K562 (cell line): Measurements from ENCODE around the gene DEPP1. TPM values are rescaled to one million over a fixed set of nuclear protein-coding genes. Genes with fewer than 3 reads are reported as not detected.

Source experiments
- CXXC5 ChIP-seq: fragments of 250-450 bp; sonication (Bioruptor Pico); IDR thresholded peaks from 2 replicates; pipeline ENCODE4 v1.8.0; 2022; ENCODE audit warnings: inconsistent platforms, mild to moderate bottlenecking, moderate library complexity
- EWSR1 ChIP-seq: fragments of 450-650 bp; IDR thresholded peaks from 2 replicates; pipeline ENCODE4 v1.6.1; 2018; ENCODE audit warnings: borderline replicate concordance, mild to moderate bottlenecking, low read depth, moderate library complexity; ENCODE audit not compliant: partially characterized antibody
- HNRNPL ChIP-seq: fragments of 200-400 bp; formaldehyde crosslinking; IDR thresholded peaks from 2 replicates; pipeline ENCODE4 v1.6.1; 2017; ENCODE audit warnings: low read depth, mild to moderate bottlenecking, low read length
- MAZ ChIP-seq, 2 experiments: fragments of 450-650 bp in 1 of 2; sonication (generic) in 1 of 2; formaldehyde crosslinking; IDR thresholded peaks in 1 of 2; conservative IDR thresholded peaks in 1 of 2; 2 replicates each; pipeline versions ENCODE4 v1.4.0 to v1.5.0; 2020; ENCODE audit warnings: mild to moderate bottlenecking in 1 of 2, missing genetic modification reagents in 1 of 2
- MECOM ChIP-seq: fragments of 250-450 bp; sonication (Bioruptor Pico); IDR thresholded peaks from 2 replicates; pipeline ENCODE4 v1.8.0; 2022; ENCODE audit warnings: inconsistent platforms
- NEUROD1 ChIP-seq: fragments of 150-350 bp; IDR thresholded peaks from 2 replicates; pipeline ENCODE4 v1.6.1; 2014; ENCODE audit warnings: borderline replicate concordance, low read length, low read depth; ENCODE audit not compliant: partially characterized antibody
- OTX1 ChIP-seq: fragments of 450-650 bp; formaldehyde crosslinking; IDR thresholded peaks from 2 replicates; pipeline ENCODE4 v1.4.0; 2022; ENCODE audit warnings: mild to moderate bottlenecking
- PHTF2 ChIP-seq: fragments of 250-450 bp; sonication (Bioruptor Pico); IDR thresholded peaks from 2 replicates; pipeline ENCODE4 v1.5.0; 2021; ENCODE audit warnings: mild to moderate bottlenecking
- RCOR1 ChIP-seq, 2 experiments: IDR thresholded peaks; 2 replicates each; pipeline ENCODE4 v1.6.1; 2012; ENCODE audit warnings: low read depth in 2 of 2, low read length in 2 of 2, borderline replicate concordance in 1 of 2, improper control_type of control experiment in 1 of 2
- SMAD2 ChIP-seq: fragments of 150-350 bp; IDR thresholded peaks from 2 replicates; pipeline ENCODE4 v1.6.1; 2014; ENCODE audit warnings: low read depth, mild to moderate bottlenecking, low read length
- SPI1 ChIP-seq: IDR thresholded peaks from 2 replicates; pipeline ENCODE4 v1.6.1; 2011; ENCODE audit warnings: low read depth, low read length, control low read depth, borderline replicate concordance
- TAF1 ChIP-seq: IDR thresholded peaks from 2 replicates; pipeline ENCODE4 v1.6.1; 2011; ENCODE audit warnings: mild to moderate bottlenecking, low read length, moderate library complexity; ENCODE audit not compliant: insufficient read depth, control insufficient read depth, severe bottlenecking; ENCODE audit errors: extremely low read depth
- TSC22D4 ChIP-seq: fragments of 450-650 bp; IDR thresholded peaks from 2 replicates; pipeline ENCODE4 v1.6.1; 2016; ENCODE audit warnings: missing genetic modification characterization, missing biosample characterization, control low read depth
- ZNF232 ChIP-seq: sonication (generic); formaldehyde crosslinking; IDR thresholded peaks from 2 replicates; pipeline ENCODE4 v1.8.0; 2022; ENCODE audit warnings: mild to moderate bottlenecking, missing genetic modification reagents
- ZNF436 ChIP-seq: fragments of 250-450, 450-650 bp; sonication (Bioruptor Pico); formaldehyde crosslinking; IDR thresholded peaks from 2 replicates; pipeline ENCODE4 v1.7.0; 2020; ENCODE audit warnings: mild to moderate bottlenecking
- ZNF668 ChIP-seq: fragments of 250-450 bp; sonication (Bioruptor Pico); IDR thresholded peaks from 2 replicates; pipeline ENCODE4 v1.8.0; 2022; ENCODE audit warnings: mild to moderate bottlenecking, inconsistent platforms
- ZNF830 ChIP-seq: fragments of 250-450 bp; sonication (Bioruptor Pico); IDR thresholded peaks from 2 replicates; pipeline ENCODE4 v1.5.0; 2021; ENCODE audit warnings: mild to moderate bottlenecking
- polyA plus RNA-seq, 8 experiments: library from polyadenylated mRNA; depleted of rRNA in 4 of 8; stranded (reverse) in 5 of 8; unstranded in 3 of 8; fragments of >200 nt; fragmentation: Nextera tagmentation in 2 of 8; fragmentation: Illumina TruSeq in 1 of 8; extraction: Ambion mirVana in 2 of 8; extraction: Trizol in 1 of 8; gene quantifications; 2 replicates each; pipeline versions ENCODE4 v1.2.1 to v1.2.3, GENCODE V29; 2011 to 2014; ENCODE audit warnings: inconsistent platforms in 1 of 8, missing spikeins in 1 of 8
- total RNA-seq, 7 experiments: library from RNA; depleted of rRNA in 6 of 7; stranded (reverse); fragments of >200 nt in 6 of 7; fragmentation: Illumina TruSeq in 2 of 7; extraction: Trizol in 2 of 7; gene quantifications; 2 replicates each; pipeline versions ENCODE4 v1.2.1 to v1.2.3, GENCODE V29; 2011 to 2021; ENCODE audit warnings: low replicate concordance in 1 of 7
- TF ChIP-seq, protein P1 (sequence below): fragments of 450-650 bp; IDR thresholded peaks from one replicate; pipeline ENCODE4 v1.6.1; 2018; ENCODE audit warnings: mild to moderate bottlenecking, moderate library complexity; ENCODE audit not compliant: partially characterized antibody
- TF ChIP-seq, protein P2 (sequence below): fragments of 250-450 bp; sonication (Bioruptor Pico); IDR thresholded peaks from 2 replicates; pipeline ENCODE4 v1.4.0; 2020
- TF ChIP-seq, protein P3 (sequence below): fragments of 450-650 bp; formaldehyde crosslinking; conservative IDR thresholded peaks from 2 replicates; pipeline ENCODE4 v1.4.0; 2022; ENCODE audit warnings: mild to moderate bottlenecking, missing genetic modification characterization
- TF ChIP-seq, protein P4 (sequence below): fragments of 250-450 bp; sonication (Bioruptor Pico); IDR thresholded peaks from 2 replicates; pipeline ENCODE4 v1.4.0; 2020; ENCODE audit warnings: borderline replicate concordance

Gene DEPP1
- total and polyA plus RNA-seq, 9 of the 15 experiments (the other 6 are each of a cell fraction or from before 2014, with no cell fraction given): 0.04 to 0.54 (median 0.20) TPM; not detected in 1

DNA sequence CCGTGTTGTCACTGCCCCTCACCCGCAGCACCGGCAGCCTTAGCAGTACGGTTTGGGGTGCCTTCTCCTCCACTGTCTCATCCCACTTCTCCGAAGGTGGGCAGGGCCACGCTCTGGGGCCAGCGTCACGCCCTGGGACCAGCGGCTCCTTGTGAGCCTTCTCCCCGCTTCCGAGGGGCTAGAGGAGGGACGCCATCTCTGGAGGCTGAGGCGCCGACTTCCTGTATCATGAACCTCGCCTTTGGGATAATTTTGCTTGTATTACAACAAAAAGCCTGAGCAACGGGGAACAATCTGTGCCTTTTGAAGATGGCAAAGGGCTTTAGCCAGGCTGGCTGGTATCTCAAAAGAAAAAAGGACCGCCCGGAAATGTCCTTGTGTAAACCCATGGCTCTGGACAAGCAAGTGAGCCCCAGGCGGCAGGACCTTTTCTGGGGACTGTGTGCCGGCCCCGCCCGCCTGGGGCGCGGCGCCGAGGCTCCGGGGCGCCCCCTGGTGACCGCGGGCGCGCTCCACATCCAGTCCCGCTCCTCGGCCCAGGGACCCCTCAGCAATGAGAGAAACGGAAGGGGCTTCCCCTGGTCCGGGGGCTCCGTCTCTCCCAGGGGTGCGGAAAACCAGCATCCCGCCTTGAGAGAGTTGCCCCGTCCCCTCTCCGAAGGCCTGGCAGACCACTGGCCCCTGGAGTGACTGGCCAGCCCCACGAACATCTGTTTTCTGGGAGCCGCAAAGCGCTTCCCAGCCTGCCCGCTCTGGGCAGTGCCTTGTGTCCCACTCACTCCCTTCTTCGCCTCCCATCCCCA lies 3.8 kb downstream of the DEPP1 start (continued):
- TF ChIP-seq, protein P1, sequence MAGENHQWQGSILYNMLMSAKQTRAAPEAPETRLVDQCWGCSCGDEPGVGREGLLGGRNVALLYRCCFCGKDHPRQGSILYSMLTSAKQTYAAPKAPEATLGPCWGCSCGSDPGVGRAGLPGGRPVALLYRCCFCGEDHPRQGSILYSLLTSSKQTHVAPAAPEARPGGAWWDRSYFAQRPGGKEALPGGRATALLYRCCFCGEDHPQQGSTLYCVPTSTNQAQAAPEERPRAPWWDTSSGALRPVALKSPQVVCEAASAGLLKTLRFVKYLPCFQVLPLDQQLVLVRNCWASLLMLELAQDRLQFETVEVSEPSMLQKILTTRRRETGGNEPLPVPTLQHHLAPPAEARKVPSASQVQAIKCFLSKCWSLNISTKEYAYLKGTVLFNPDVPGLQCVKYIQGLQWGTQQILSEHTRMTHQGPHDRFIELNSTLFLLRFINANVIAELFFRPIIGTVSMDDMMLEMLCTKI: no peak
- peak; percentile 65 for TF ChIP-seq TAF1
- TF ChIP-seq, protein P2, sequence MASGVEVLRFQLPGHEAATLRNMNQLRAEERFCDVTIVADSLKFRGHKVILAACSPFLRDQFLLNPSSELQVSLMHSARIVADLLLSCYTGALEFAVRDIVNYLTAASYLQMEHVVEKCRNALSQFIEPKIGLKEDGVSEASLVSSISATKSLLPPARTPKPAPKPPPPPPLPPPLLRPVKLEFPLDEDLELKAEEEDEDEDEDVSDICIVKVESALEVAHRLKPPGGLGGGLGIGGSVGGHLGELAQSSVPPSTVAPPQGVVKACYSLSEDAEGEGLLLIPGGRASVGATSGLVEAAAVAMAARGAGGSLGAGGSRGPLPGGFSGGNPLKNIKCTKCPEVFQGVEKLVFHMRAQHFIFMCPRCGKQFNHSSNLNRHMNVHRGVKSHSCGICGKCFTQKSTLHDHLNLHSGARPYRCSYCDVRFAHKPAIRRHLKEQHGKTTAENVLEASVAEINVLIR (CRISPR knock-in tag): no peak
- no peak for TF ChIP-seq ZNF668 (CRISPR knock-in tag)
- TF ChIP-seq SPI1: no peak
- TF ChIP-seq EWSR1: no peak
- TF ChIP-seq OTX1 (CRISPR knock-in tag): no peak
- no peak for TF ChIP-seq HNRNPL
- TF ChIP-seq, protein P3, sequence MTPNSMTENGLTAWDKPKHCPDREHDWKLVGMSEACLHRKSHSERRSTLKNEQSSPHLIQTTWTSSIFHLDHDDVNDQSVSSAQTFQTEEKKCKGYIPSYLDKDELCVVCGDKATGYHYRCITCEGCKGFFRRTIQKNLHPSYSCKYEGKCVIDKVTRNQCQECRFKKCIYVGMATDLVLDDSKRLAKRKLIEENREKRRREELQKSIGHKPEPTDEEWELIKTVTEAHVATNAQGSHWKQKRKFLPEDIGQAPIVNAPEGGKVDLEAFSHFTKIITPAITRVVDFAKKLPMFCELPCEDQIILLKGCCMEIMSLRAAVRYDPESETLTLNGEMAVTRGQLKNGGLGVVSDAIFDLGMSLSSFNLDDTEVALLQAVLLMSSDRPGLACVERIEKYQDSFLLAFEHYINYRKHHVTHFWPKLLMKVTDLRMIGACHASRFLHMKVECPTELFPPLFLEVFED (CRISPR knock-in tag): no peak
- TF ChIP-seq ZNF436 (CRISPR knock-in tag): no peak
- no peak for TF ChIP-seq RCOR1 (IDR thresholded peaks at IDR 0.05; ENCODE audit: borderline replicate concordance in 1 of 2, low read depth in 2 of 2, low read length in 2 of 2)
- TF ChIP-seq, protein P4, sequence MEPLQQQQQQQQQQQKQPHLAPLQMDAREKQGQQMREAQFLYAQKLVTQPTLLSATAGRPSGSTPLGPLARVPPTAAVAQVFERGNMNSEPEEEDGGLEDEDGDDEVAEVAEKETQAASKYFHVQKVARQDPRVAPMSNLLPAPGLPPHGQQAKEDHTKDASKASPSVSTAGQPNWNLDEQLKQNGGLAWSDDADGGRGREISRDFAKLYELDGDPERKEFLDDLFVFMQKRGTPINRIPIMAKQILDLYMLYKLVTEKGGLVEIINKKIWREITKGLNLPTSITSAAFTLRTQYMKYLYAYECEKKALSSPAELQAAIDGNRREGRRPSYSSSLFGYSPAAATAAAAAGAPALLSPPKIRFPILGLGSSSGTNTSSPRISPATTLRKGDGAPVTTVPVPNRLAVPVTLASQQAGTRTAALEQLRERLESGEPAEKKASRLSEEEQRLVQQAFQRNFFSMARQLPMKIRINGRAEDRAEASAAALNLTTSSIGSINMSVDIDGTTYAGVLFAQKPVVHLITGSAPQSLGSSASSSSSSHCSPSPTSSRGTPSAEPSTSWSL (CRISPR knock-in tag): no peak
- TF ChIP-seq PHTF2 (CRISPR knock-in tag): no peak
- no peak for TF ChIP-seq MECOM (CRISPR knock-in tag)
- peak; percentile 17 for TF ChIP-seq NEUROD1
- no peak for TF ChIP-seq ZNF232 (CRISPR knock-in tag)
- no peak for TF ChIP-seq TSC22D4 (tag)
- TF ChIP-seq ZNF830 (CRISPR knock-in tag): no peak
- no peak for TF ChIP-seq SMAD2
- peak; percentile 90 to 97 for TF ChIP-seq MAZ (CRISPR knock-in tag; conservative IDR thresholded peaks at IDR 0.05 in 1 of 2, IDR thresholded peaks at IDR 0.05 in 1 of 2)
- TF ChIP-seq CXXC5 (CRISPR knock-in tag): no peak; the same call in 1 of the 2 replicates
